GF-D8 (cell line): ENCODE results near the gene C17orf78.
"Not testable (repeated sequence)": the region's sequence is repeated elsewhere in the genome, so short reads cannot be mapped to it uniquely, and the experiment has no call there.

Source experiments
- DNase-seq: peaks from one replicate; lab custom pipeline; 2025; lab: John Stamatoyannopoulos, UW

Gene C17orf78

GRCh38 chr17:37438141-37438540, 62.4 kb downstream of the C17orf78 start:
- DNase-seq: no peak

- no peak for DNase-seq
Measured at GRCh38 chr17:37440424-37440823, 64.6 kb downstream of the C17orf78 start.

DNA sequence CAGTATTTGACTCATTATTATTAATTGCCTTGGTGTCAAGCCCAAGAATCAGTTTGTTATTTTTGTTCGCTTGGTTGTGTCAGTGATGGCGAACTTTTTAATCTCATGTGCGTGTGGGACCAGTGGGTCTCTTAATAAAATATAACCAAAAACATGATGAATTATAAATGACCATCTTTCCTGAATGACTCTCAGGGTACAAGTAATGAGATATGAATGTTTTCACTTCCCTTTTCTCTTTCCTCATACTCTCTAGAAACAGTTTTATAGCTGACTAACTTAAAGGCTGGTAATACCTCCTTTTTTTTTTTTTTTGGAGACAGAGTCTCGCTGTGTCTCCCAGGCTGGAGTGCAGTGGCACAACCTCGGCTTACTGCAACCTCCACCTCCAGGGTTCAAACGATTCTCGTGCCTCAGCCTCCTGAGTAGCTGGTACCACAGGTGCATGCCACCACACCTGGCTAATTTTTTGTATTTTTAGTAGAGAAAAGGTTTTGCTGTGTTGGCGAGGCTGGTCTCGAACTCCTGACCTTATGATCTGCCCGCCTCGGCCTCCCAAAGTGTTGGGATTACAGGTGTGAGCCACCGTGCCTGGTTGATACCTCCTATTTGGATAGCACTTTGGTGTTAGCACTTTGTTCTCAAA, 65.7 kb downstream of the C17orf78 start:
- not testable (repeated sequence) for DNase-seq
